Fibroblast of the conjunctiva (primary cell): ENCODE results near the gene IFT80.
"Not testable (repeated sequence)": the region's sequence is repeated elsewhere in the genome, so short reads cannot be mapped to it uniquely, and the experiment has no call there.

Source experiments
- DNase-seq: peaks from one replicate; pipeline ENCODE4 v3.0.0-alpha.2; 2010; ENCODE audit warnings: low read depth

Gene IFT80

DNA sequence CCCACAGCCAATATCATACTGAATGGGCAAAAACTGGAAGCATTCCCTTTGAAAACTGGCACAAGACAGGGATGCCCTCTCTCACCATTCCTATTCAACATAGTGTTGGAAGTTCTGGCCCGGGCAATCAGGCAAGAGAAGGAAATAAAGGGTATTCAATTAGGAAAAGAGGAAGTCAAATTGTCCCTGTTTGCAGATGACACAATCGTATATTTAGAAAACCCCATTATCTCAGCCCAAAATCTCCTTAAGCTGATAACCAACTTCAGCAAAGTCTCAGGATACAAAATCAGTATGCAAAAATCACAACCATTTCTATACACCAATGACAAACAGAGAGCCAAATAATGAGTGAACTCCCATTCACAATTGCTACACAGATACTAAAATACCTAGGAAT lies 36.1 kb downstream of the IFT80 start:
- not testable (repeated sequence) for DNase-seq

DNA sequence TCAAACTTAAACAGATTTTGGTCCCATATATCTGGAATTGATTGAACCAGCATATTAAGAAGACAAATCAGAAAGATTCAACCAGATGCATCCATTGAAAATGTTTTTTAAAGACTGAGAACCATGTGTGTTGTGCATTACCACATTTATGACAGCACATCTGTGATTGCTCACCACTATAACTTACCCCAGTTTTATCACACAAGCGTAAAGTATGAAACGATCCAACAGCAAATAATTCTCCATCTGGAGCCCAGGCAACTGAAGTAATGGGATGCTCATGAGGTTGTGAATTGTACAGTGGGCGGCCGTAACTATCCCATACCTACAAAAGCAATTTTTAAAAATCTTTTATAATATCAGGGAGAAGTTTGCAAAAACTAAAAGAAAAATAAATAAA lies 43.2 kb downstream of the IFT80 start:
- DNase-seq = no peak

GRCh38 chr3:160346511-160346910 lies 52.5 kb downstream of the IFT80 start:
- no peak for DNase-seq

- peak; percentile 13 for DNase-seq
Observed at GRCh38 chr3:160343132-160343531, 55.9 kb downstream of the IFT80 start.

DNA sequence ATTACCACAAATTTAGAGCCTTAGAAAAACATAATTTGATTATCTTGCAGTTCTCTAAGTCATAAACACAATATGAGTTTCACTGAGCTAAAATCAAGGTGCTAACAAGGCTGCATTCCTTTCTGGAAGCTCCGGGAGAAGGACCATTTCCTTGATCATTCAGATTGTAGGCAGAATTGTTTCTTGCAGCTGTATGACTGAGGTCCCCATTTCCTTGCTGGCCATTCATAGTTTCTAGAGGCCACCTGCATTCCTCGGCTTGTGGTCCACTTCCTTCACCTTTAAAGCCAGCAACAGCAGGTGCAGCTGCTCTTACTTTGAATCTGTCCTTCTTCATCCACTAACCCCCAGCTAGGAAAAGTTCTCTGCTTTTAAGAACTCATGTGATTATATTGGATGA lies 58.7 kb downstream of the IFT80 start:
- DNase-seq = no peak

DNA sequence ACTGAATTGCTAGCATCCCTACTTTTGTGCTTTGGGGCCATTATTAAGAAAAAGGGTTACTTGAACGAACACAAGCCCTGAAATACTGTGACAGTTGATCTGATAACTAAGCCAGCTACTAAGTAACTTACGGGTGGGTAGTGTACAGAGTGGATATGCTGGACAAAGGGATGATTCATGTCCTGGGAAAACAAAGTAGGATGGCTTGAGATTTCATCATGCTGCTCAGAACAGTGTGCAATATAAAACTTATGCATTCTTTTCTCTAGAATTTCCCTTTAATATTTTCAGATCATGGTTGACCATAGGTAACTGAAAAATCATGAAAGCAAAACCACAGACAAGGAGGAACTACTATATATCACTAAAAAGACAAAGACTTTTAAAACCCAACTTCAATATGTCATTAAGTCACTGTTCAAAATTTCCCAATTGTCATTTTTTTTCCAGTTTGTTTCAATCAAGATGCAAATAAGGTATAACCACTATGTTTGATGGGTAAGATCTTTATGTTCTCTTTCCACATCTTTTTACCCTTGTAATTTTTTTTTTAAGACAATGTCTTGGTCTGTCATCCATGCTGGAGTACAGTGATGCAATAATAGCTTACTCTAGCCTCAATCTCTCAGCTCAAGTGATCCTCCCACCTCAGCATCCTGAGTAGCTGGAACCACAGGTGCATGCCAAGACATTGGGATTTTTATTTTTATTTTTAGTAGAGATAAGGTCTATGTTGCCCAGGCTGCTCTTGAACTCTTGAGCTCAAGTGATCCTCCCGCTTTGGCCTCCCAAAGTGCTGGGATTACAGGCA lies 67.7 kb downstream of the IFT80 start:
- peak; percentile 95 for DNase-seq

GRCh38 chr3:160330690-160331089 lies 68.3 kb downstream of the IFT80 start:
- DNase-seq = no peak

GRCh38 chr3:160330109-160330508 lies 68.9 kb downstream of the IFT80 start:
- DNase-seq = no peak

DNA sequence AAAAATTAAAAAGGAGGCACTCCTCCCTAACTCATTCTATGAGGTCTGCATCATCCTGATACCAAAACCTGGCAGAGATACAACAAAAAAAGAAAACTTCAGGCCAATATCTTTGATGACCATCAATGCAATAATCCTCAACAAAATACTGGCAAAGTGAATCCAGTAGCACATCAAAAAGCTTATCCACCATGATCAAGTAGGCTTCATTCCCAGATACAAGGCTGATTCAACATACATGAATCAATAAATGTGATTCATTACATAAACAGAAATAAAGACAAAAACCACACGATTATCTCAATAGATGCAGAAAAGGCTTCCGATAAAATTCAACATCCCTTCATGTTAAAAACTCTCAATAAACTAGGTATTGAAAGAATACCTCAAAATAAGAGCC lies 72.7 kb downstream of the IFT80 start:
- not testable (repeated sequence) for DNase-seq

- not testable (repeated sequence) for DNase-seq
Observed at GRCh38 chr3:160321821-160322220, 77.2 kb downstream of the IFT80 start.

- no peak for DNase-seq
Observed at GRCh38 chr3:160319322-160319721, 79.7 kb downstream of the IFT80 start.

GRCh38 chr3:160314995-160315394 lies 84.0 kb downstream of the IFT80 start:
- DNase-seq = no peak

- no peak for DNase-seq
Observed at GRCh38 chr3:160312014-160312624, 86.9 kb downstream of the IFT80 start.

DNA sequence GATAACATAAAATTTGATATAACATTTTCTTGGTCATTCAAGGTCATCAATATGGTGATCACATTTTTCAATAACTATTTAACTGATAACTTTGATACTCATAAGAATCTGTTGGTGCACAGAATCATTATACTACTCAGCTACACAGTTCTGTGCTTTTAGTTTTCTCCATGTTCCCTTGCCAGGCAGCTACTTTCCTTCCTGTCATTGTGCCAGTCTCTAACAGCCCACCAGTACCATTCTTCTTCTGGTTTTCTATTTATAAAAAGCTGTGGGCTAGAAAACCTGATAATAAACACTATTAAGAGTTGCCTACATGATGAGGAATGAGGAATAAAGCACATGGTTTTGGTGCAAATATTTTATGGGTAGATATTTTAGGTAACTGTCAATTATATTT lies 96.2 kb downstream of the IFT80 start:
- no peak for DNase-seq

DNA sequence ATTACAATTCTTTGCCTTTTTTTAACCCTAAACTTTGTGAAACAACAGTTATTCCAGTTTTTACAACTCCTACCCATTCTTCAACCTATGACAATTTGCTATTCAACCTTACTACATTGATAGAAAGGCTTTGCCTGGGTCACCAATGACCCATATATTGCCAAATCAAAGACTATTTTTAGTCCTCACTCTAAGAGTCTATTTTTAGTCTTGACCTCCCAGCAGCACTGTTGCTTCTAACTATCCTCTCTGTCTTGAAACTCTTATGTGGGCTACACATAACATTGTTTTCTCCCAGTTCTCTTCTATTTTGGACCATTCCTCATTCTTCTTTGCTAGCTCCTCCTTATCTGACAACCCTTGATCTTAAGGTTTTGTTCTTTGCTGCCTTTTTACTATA lies 102.4 kb downstream of the IFT80 start:
- DNase-seq = no peak

DNA sequence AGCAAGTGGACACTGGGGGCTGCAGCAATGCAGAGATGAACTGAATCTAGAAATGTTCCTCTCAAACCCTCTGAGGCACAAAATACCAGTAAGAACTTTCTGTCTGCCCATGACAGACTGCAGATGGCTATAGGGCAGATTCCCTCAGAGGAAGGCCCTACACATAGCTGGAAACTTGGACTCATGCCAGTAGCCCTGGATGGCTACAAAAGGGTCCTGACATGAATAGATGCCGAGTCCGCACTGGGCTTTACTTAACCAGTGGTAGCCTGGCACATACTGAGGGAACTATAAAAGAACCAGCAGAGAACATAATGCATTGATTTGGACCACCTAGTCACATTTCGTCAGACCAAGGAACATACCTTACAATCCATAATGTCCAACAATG lies 107.1 kb downstream of the IFT80 start:
- no peak for DNase-seq

DNA sequence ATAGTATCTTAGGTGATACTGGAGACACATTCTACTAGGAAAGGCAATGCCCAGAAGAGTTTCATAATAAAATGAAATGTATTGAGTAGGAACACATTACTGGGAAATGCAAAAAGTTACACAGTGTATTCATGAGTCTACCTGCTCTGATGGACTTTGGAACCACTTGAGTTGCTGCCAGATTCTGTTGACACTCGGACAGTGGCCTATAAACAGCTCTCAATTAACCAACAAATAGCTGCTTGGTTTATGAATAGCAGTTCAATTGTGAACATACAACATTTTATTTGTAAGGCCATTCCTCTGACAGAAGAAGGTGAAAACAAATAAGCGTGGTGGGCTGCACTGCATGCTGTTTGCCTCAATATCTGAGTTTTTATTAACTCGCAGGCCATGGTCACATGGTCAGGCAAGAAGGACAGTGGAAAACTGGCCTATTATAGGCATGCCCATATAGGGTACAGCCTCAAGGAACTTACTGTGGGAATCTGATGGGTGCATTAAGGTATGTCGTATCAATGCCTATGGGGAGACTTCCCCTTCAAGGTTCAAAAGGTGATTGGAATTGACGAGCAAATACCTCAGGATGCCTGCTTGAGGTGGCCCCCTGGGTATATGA lies 107.6 kb downstream of the IFT80 start:
- no peak for DNase-seq

DNA sequence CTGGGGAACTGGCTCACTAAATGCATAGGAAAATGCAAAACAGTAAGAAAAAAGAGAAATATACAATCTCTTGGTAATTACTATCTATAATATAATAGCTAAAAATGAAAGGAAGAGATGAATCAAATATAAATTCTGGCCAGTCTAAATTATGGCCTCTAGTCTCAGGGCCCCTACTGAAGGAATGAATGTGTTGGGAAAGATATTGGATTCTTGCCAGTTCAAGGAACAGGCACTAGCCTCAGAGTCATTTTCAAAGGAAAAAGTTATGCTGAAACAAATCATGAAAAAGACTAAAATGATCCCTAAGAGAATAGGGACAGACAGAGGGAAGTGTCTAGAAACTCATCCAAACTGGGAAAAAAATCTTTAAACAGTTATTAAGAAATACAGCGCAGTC lies 111.4 kb downstream of the IFT80 start:
- no peak for DNase-seq

- no peak for DNase-seq
Observed at GRCh38 chr3:160286231-160286630, 112.8 kb downstream of the IFT80 start.

- DNase-seq = no peak
Observed at GRCh38 chr3:160280836-160281235, 118.2 kb downstream of the IFT80 start.

DNA sequence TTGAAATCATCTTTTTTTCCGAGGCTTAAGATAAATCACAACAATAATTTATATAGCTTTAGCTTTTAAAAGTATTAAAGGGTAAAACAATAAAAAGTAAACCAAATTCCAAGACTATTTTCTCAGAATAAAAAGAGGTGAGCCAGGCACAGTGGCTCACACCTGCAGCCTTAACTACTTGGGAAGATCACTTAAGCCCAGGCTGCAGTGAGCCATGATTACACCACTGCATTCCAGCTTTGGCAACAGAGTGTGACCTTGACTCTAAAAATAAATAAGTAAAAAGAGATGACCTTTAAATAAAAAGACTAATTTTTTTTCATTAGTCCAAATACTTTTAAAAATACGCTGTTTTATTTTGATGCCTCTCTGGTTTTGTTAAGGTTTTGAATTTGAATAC lies 119.4 kb downstream of the IFT80 start:
- DNase-seq = no peak

DNA sequence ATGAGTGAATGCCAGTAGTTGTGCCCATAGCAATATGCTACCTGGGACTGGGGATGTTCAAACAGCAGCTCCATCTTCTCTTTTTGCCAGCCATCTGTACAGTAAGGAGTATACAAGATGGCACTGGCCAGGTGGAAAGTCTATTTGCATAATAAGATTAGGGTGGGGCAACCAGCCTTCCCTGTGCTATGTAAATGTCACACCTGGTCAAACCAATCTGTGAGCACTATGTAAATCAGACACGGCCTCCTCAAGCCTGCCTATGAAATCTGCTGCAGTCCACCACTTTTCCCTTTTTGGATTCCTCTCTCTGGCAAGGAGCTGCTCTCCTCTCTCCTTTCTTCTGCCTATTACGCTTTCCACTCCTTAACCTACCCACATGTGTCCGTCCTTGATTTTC lies 120.8 kb downstream of the IFT80 start:
- no peak for DNase-seq

GRCh38 chr3:160265088-160265487 lies 133.9 kb downstream of the IFT80 start:
- DNase-seq = no peak
